ENCODE measurements around the gene CAMK4.
"Not testable (repeated sequence)": the region's sequence is repeated elsewhere in the genome, so short reads cannot be mapped to it uniquely, and the experiment has no call there.

CAMK4 gene

GRCh38 chr5:111345731-111346130 lies 121.5 kb downstream of the CAMK4 start:
- no peak for TF ChIP-seq POLR2A (IDR thresholded peaks at IDR 0.05; ENCODE audit: low read depth, low read length)
- DNase-seq (ENCODE audit: insufficient read length, low spot score), result no peak
- no peak for FAIRE-seq

GRCh38 chr5:111347021-111347420 lies 122.8 kb downstream of the CAMK4 start:
- DNase-seq (ENCODE audit: insufficient read length, low spot score) (no peak), FAIRE-seq (no peak)
- TF ChIP-seq POLR2A (IDR thresholded peaks at IDR 0.05; ENCODE audit: low read depth, low read length), result no peak

- FAIRE-seq (no peak), DNase-seq (ENCODE audit: insufficient read length, low spot score) (no peak)
- no peak for TF ChIP-seq POLR2A (IDR thresholded peaks at IDR 0.05; ENCODE audit: low read depth, low read length)
These were observed 124.6 kb downstream of the CAMK4 start for GRCh38 chr5:111348661-111349329.

GRCh38 chr5:111349429-111349828 lies 125.2 kb downstream of the CAMK4 start:
- no peak for TF ChIP-seq POLR2A (IDR thresholded peaks at IDR 0.05; ENCODE audit: low read depth, low read length)
- FAIRE-seq (no peak), DNase-seq (ENCODE audit: insufficient read length, low spot score) (no peak)

GRCh38 chr5:111353035-111353434 lies 128.9 kb downstream of the CAMK4 start:
- TF ChIP-seq POLR2A (IDR thresholded peaks at IDR 0.05; ENCODE audit: low read depth, low read length), result no peak
- FAIRE-seq, result no peak

GRCh38 chr5:111358726-111359125 lies 134.5 kb downstream of the CAMK4 start:
- not testable (repeated sequence) for DNase-seq (ENCODE audit: insufficient read length, low spot score); FAIRE-seq

More at GRCh38 chr5:111353035-111353434, 128.9 kb downstream of the CAMK4 start:
- DNase-seq (ENCODE audit: insufficient read length, low spot score), result no peak

GRCh38 chr5:111360173-111360572 lies 136.0 kb downstream of the CAMK4 start:
- DNase-seq (ENCODE audit: insufficient read length, low spot score), result no peak
- no peak for FAIRE-seq
- no peak for TF ChIP-seq POLR2A (IDR thresholded peaks at IDR 0.05; ENCODE audit: low read depth, low read length)

GRCh38 chr5:111364992-111365391 lies 140.8 kb downstream of the CAMK4 start:
- DNase-seq (ENCODE audit: insufficient read length, low spot score) (no peak), FAIRE-seq (no peak)
- no peak for TF ChIP-seq POLR2A (IDR thresholded peaks at IDR 0.05; ENCODE audit: low read depth, low read length)

GRCh38 chr5:111366388-111366787 lies 142.2 kb downstream of the CAMK4 start:
- no peak for DNase-seq (ENCODE audit: insufficient read length, low spot score)
- TF ChIP-seq POLR2A (IDR thresholded peaks at IDR 0.05; ENCODE audit: low read depth, low read length), result no peak
- no peak for FAIRE-seq

GRCh38 chr5:111367115-111367514 lies 142.9 kb downstream of the CAMK4 start:
- TF ChIP-seq POLR2A (IDR thresholded peaks at IDR 0.05; ENCODE audit: low read depth, low read length), result no peak
- no peak for DNase-seq (ENCODE audit: insufficient read length, low spot score)

GRCh38 chr5:111372799-111373198 lies 148.6 kb downstream of the CAMK4 start:
- DNase-seq (ENCODE audit: insufficient read length, low spot score) (no peak), FAIRE-seq (no peak)
- TF ChIP-seq POLR2A (IDR thresholded peaks at IDR 0.05; ENCODE audit: low read depth, low read length), result no peak

More at GRCh38 chr5:111367115-111367514, 142.9 kb downstream of the CAMK4 start:
- no peak for FAIRE-seq

- TF ChIP-seq POLR2A (IDR thresholded peaks at IDR 0.05; ENCODE audit: low read depth, low read length), result no peak
- FAIRE-seq (no peak), DNase-seq (ENCODE audit: insufficient read length, low spot score) (no peak)
These were observed 150.2 kb downstream of the CAMK4 start for GRCh38 chr5:111374380-111374779.

- no peak for FAIRE-seq
These were observed 151.5 kb downstream of the CAMK4 start for GRCh38 chr5:111375645-111376044.

GRCh38 chr5:111377306-111377705 lies 153.1 kb downstream of the CAMK4 start:
- FAIRE-seq (no peak), DNase-seq (ENCODE audit: insufficient read length, low spot score) (no peak)
- no peak for TF ChIP-seq POLR2A (IDR thresholded peaks at IDR 0.05; ENCODE audit: low read depth, low read length)

More at GRCh38 chr5:111375645-111376044, 151.5 kb downstream of the CAMK4 start:
- DNase-seq (ENCODE audit: insufficient read length, low spot score), result no peak
- no peak for TF ChIP-seq POLR2A (IDR thresholded peaks at IDR 0.05; ENCODE audit: low read depth, low read length)

- no peak for DNase-seq (ENCODE audit: insufficient read length, low spot score)
- TF ChIP-seq POLR2A (IDR thresholded peaks at IDR 0.05; ENCODE audit: low read depth, low read length), result no peak
- no peak for FAIRE-seq
These were observed 155.2 kb downstream of the CAMK4 start for GRCh38 chr5:111379391-111379816.
